CD14-positive monocyte (primary cell): ENCODE results near the gene DAGLA. TPM values are rescaled to one million over a fixed set of nuclear protein-coding genes. Genes with fewer than 3 reads are reported as not detected.

Experiments used
- DNase-seq, 3 donors: peaks; one replicate each; pipeline ENCODE4 v3.0.0-alpha.2; 2011 to 2022
- H2AFZ ChIP-seq: 2 replicates; pipeline ENCODE4 v1.6.0; 2012; ENCODE audit warnings: mild to moderate bottlenecking, low read depth, low read length, inconsistent platforms; ENCODE audit not compliant: insufficient read depth, poor library complexity, severe bottlenecking
- H3K27ac ChIP-seq, 2 donors: 1 replicate in 1 of 2; 2 replicates in 1 of 2; pipeline ENCODE4 v1.5.1; 2012 to 2013; ENCODE audit warnings: low read length in 2 of 2, control low read depth in 1 of 2, inconsistent platforms in 1 of 2, low read depth in 1 of 2, mild to moderate bottlenecking in 1 of 2
- H3K27me3 ChIP-seq, 2 donors: one replicate each; pipeline versions ENCODE4 v1.6.0 to v1.6.1; 2011 to 2013; ENCODE audit warnings: low read length in 2 of 2; ENCODE audit not compliant: control insufficient read depth in 2 of 2, insufficient read depth in 2 of 2
- H3K36me3 ChIP-seq, 2 donors: replicated peaks in 1 of 2; 1 replicate in 1 of 2; 2 replicates in 1 of 2; pipeline versions ENCODE4 v1.5.1 to v1.6.1; 2012 to 2013; ENCODE audit warnings: low read length in 2 of 2, control low read depth in 1 of 2, inconsistent platforms in 1 of 2, mild to moderate bottlenecking in 1 of 2; ENCODE audit not compliant: insufficient read depth in 2 of 2, control insufficient read depth in 1 of 2
- H3K4me1 ChIP-seq, 2 donors: 1 replicate in 1 of 2; 2 replicates in 1 of 2; pipeline versions ENCODE4 v1.5.1 to v1.6.1; 2012 to 2013; ENCODE audit warnings: low read length in 2 of 2, control low read depth in 1 of 2, inconsistent platforms in 1 of 2, mild to moderate bottlenecking in 1 of 2, moderate library complexity in 1 of 2; ENCODE audit not compliant: insufficient read depth in 2 of 2, control insufficient read depth in 1 of 2
- H3K4me2 ChIP-seq: replicated peaks from 2 replicates; pipeline ENCODE3; 2012; ENCODE audit warnings: low read length, moderate library complexity, mild to moderate bottlenecking; ENCODE audit not compliant: poor library complexity, severe bottlenecking; ENCODE audit errors: extremely low read depth
- H3K4me3 ChIP-seq, 3 experiments: fragments of 200-600 bp in 1 of 3; sonication (generic) in 1 of 3; replicated peaks in 1 of 3; 1 replicate in 2 of 3; 2 replicates in 1 of 3; pipeline ENCODE4 v1.5.1; 2011 to 2013; ENCODE audit warnings: low read length in 3 of 3, mild to moderate bottlenecking in 3 of 3, control low read depth in 2 of 3, low read depth in 2 of 3, inconsistent platforms in 1 of 3, moderate library complexity in 1 of 3
- H3K79me2 ChIP-seq: 2 replicates; pipeline ENCODE4 v1.6.0; 2012; ENCODE audit warnings: mild to moderate bottlenecking, control low read depth, inconsistent platforms, low read length, moderate library complexity; ENCODE audit not compliant: insufficient read depth
- H3K9ac ChIP-seq: 2 replicates; pipeline ENCODE4 v1.6.0; 2017; ENCODE audit warnings: low read length, mild to moderate bottlenecking; ENCODE audit not compliant: insufficient read depth, poor library complexity, severe bottlenecking
- H3K9me3 ChIP-seq, 2 donors: replicated peaks in 1 of 2; 1 replicate in 1 of 2; 2 replicates in 1 of 2; pipeline versions ENCODE4 v1.5.1 to v1.6.1; 2012 to 2013; ENCODE audit warnings: low read length in 2 of 2, control low read depth in 1 of 2; ENCODE audit not compliant: control insufficient read depth in 1 of 2, insufficient read depth in 1 of 2
- H4K20me1 ChIP-seq: 2 replicates; pipeline ENCODE4 v1.6.0; 2012; ENCODE audit warnings: mild to moderate bottlenecking, low read length, control low read depth, moderate library complexity; ENCODE audit not compliant: insufficient read depth
- H3K27ac Mint-ChIP-seq, 7 donors: one replicate each; pipeline ENCODE4 v1.8.0; 2020; ENCODE audit warnings: mild to moderate bottlenecking in 7 of 7, mixed read lengths in 7 of 7, moderate library complexity in 6 of 7, inconsistent platforms in 2 of 7
- H3K27me3 Mint-ChIP-seq, 3 donors: one replicate each; pipeline ENCODE4 v1.8.0; 2021 to 2022; ENCODE audit warnings: low read depth in 3 of 3, mild to moderate bottlenecking in 3 of 3, mixed read lengths in 3 of 3, moderate library complexity in 3 of 3, inconsistent platforms in 1 of 3
- H3K36me3 Mint-ChIP-seq, 2 donors: one replicate each; pipeline ENCODE4 v1.8.0; 2020; ENCODE audit warnings: mixed read lengths in 2 of 2, inconsistent platforms in 1 of 2, mild to moderate bottlenecking in 1 of 2
- H3K4me1 Mint-ChIP-seq: one replicate; pipeline ENCODE4 v1.8.0; 2020; ENCODE audit warnings: mild to moderate bottlenecking, mixed read lengths
- H3K4me3 Mint-ChIP-seq, 2 donors: one replicate each; pipeline ENCODE4 v1.8.0; 2020; ENCODE audit warnings: mild to moderate bottlenecking in 2 of 2, mixed read lengths in 2 of 2, moderate library complexity in 1 of 2
- H3K9me3 Mint-ChIP-seq, 7 donors: one replicate each; pipeline ENCODE4 v1.8.0; 2020 to 2022; ENCODE audit warnings: mixed read lengths in 7 of 7, mild to moderate bottlenecking in 6 of 7, moderate library complexity in 6 of 7, inconsistent platforms in 2 of 7
- WGBS: methylation state at CpG from one replicate; pipeline ENCODE4 v1.1.5; 2013; ENCODE audit warnings: missing lambda C conversion rate; ENCODE audit not compliant: insufficient coverage; 5-methylcytosine and 5-hydroxymethylcytosine counted together
- intact Hi-C, 2 donors: fragments of 100-400 bp; cut with micrococcal nuclease; formaldehyde crosslinking; loops; one replicate each; pipeline versions ENCODE4 v1.15.0 to v1.15.1; 2023
- polyA plus RNA-seq, 3 donors: library from polyadenylated mRNA; depleted of rRNA in 1 of 3; unstranded in 2 of 3; stranded (reverse) in 1 of 3; fragments of 300-500 nt in 2 of 3; fragments of >200 nt in 1 of 3; fragmentation: Illumina TruSeq in 2 of 3; gene quantifications; 1 replicate in 2 of 3; 2 replicates in 1 of 3; pipeline ENCODE4 v1.2.3, GENCODE V29; 2012 to 2021
- TF ChIP-seq, protein P1 (sequence below): fragments of 200-600 bp; IDR thresholded peaks from one replicate; pipeline ENCODE4 v1.8.0; 2022; ENCODE audit warnings: antibody characterized with exemption, mild to moderate bottlenecking

The DAGLA gene
- polyA plus RNA-seq, 3 donors = 0.16 to 6.7 (median 0.73) TPM

DNA sequence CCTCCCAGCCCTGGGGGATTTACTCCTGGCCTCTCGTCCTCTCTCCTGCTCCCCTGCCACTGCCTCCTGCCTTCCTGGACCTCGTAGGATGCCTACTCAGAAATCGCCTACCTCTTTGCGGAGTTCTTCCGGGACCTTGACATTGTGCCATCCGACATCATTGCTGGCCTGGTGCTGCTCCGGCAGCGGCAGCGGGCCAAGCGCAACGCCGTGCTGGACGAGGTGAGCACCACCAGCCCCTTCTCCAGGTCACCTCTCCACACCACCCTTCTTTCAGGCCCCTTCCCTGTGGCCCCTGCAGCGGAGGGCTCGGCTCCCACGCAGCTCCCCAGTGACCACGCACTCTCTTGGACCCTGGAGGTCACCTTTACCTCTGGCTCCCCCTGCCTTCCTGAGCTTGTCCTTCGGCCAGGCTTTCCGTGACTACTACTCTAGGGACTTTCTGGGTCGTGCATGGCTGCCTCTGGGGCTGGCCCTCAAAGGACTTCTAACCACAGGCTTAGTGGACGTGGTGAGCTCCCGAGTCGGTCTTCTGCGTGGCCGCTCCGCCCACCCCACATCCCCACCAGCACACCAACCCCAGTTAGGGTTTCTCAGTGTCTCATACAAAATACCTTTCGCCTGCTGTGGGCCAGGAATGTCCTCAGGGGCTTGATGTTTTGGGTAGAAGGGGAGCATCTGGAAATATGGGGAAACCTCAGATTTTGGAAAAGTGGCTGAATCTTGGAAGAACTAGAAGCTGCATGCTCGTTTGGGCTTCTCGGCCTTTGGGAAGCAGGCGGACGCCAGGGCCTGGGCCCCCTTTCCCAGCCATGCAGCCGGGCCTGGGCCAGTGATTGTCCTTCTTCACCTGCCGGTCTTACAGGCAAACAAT lies 48.1 kb downstream of the DAGLA start:
- WGBS = 94% methylated on average over 28 of the region's 33 CpGs
- Mint-ChIP-seq H3K36me3 (peaks cover 38 to 40% of the 10 kb centered on the region in 2 donors), H3K27me3 (peaks cover 0 to 6% (median 0%) of the 10 kb centered on the region in 3 donors), H3K9me3 (peaks cover 0 to 2% (median 0%) of the 10 kb centered on the region in 7 donors), H3K27ac (peak overlapping the region in 3 of 7 donors; percentile 0 to 60 (median 8)), H3K4me3 (no peak overlapping the region), H3K4me1 (peaks cover 6% of the 10 kb centered on the region)
- Histone ChIP-seq H3K27me3 (no peaks in the 10 kb centered on the region), H3K79me2 (no peaks in the 10 kb centered on the region), H3K4me3 (no peak overlapping the region), H3K9ac (no peak overlapping the region), H3K27ac (no peak overlapping the region), H2AFZ (no peak overlapping the region), H3K4me1 (peaks cover 0 to 5% of the 10 kb centered on the region in 2 donors), H3K9me3 (no peaks in the 10 kb centered on the region), H4K20me1 (no peaks in the 10 kb centered on the region), H3K36me3 (peaks cover 2 to 68% of the 10 kb centered on the region in 2 donors), H3K4me2 (no peak overlapping the region)
- TF ChIP-seq, protein P1, sequence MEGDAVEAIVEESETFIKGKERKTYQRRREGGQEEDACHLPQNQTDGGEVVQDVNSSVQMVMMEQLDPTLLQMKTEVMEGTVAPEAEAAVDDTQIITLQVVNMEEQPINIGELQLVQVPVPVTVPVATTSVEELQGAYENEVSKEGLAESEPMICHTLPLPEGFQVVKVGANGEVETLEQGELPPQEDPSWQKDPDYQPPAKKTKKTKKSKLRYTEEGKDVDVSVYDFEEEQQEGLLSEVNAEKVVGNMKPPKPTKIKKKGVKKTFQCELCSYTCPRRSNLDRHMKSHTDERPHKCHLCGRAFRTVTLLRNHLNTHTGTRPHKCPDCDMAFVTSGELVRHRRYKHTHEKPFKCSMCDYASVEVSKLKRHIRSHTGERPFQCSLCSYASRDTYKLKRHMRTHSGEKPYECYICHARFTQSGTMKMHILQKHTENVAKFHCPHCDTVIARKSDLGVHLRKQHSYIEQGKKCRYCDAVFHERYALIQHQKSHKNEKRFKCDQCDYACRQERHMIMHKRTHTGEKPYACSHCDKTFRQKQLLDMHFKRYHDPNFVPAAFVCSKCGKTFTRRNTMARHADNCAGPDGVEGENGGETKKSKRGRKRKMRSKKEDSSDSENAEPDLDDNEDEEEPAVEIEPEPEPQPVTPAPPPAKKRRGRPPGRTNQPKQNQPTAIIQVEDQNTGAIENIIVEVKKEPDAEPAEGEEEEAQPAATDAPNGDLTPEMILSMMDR = no peak
- no peak for DNase-seq
- intact Hi-C loops = no loop called here

DNA sequence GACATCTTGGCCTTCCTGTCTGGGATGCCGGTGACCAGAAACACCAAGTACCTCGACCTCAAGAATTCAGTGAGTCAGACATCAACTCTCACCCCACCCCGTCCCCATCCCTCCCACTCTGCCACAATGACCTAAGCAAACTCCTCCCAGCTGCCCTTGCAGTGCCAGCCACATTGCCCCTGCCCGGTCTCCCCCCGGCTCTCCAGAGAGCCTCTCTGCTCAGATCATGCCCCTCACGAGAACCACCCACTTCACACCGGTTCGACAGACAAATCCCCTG lies 48.7 kb downstream of the DAGLA start:
- Histone ChIP-seq H3K9ac (no peak overlapping the region), H3K27ac (no peak overlapping the region), H3K4me1 (peaks cover 0 to 5% of the 10 kb centered on the region in 2 donors), H3K4me3 (no peak overlapping the region), H3K27me3 (no peaks in the 10 kb centered on the region), H4K20me1 (no peaks in the 10 kb centered on the region), H3K79me2 (no peaks in the 10 kb centered on the region), H2AFZ (no peak overlapping the region), H3K4me2 (no peak overlapping the region), H3K36me3 (peaks cover 2 to 62% of the 10 kb centered on the region in 2 donors), H3K9me3 (no peaks in the 10 kb centered on the region)
- peaks cover 38 to 40% of the 10 kb centered on the region in 2 donors for H3K36me3 Mint-ChIP-seq
- H3K4me1 Mint-ChIP-seq = peaks cover 7% of the 10 kb centered on the region
- DNase-seq = no peak
- H3K4me3 Mint-ChIP-seq = no peak overlapping the region
- H3K9me3 Mint-ChIP-seq = peaks cover 0 to 2% (median 0%) of the 10 kb centered on the region in 7 donors
- intact Hi-C loops = no loop called here
- TF ChIP-seq, protein P1 = no peak
- peaks cover 0 to 6% (median under 1%) of the 10 kb centered on the region in 3 donors for H3K27me3 Mint-ChIP-seq
- WGBS = 74% methylated on average over 8 of the region's 8 CpGs
- peak overlapping the region in 3 of 7 donors; percentile 0 to 54 (median 8) for H3K27ac Mint-ChIP-seq
